Parathyroid adenoma (tissue), 2 donors: ENCODE data around the gene EIF2S2.

ENCODE experiments used
- H2AFZ ChIP-seq: fragments of 300-600 bp; sonication (generic); one replicate; pipeline ENCODE4 v1.7.0; 2017; ENCODE audit warnings: antibody characterized with exemption, mild to moderate bottlenecking
- H3K27ac ChIP-seq: fragments of 300-600 bp; sonication (generic); one replicate; pipeline ENCODE4 v1.7.0; 2017
- H3K27me3 ChIP-seq: fragments of 300-600 bp; sonication (generic); one replicate; pipeline ENCODE4 v1.7.0; 2017; ENCODE audit warnings: low read length; ENCODE audit not compliant: control insufficient read depth, insufficient read depth
- H3K36me3 ChIP-seq: fragments of 300-600 bp; sonication (generic); one replicate; pipeline ENCODE4 v1.7.0; 2017; ENCODE audit warnings: low read length; ENCODE audit not compliant: control insufficient read depth, insufficient read depth
- H3K4me1 ChIP-seq: fragments of 300-600 bp; sonication (generic); one replicate; pipeline ENCODE4 v1.7.0; 2017; ENCODE audit warnings: control low read depth
- H3K4me2 ChIP-seq: fragments of 300-600 bp; sonication (generic); one replicate; pipeline ENCODE4 v1.7.0; 2017; ENCODE audit warnings: low read length
- H3K4me3 ChIP-seq: fragments of 300-600 bp; sonication (generic); one replicate; pipeline ENCODE4 v1.7.0; 2017; ENCODE audit warnings: low read depth, low read length
- H3K79me2 ChIP-seq: fragments of 300-600 bp; sonication (generic); one replicate; pipeline ENCODE4 v1.7.0; 2017; ENCODE audit warnings: control low read depth
- H3K9ac ChIP-seq: fragments of 300-600 bp; sonication (generic); one replicate; pipeline ENCODE4 v1.7.0; 2017; ENCODE audit warnings: mild to moderate bottlenecking
- H3K9me3 ChIP-seq: fragments of 300-600 bp; sonication (generic); one replicate; pipeline ENCODE4 v1.7.0; 2017; ENCODE audit warnings: low read length; ENCODE audit not compliant: control insufficient read depth
- CTCF ChIP-seq: fragments of 300-600 bp; sonication (generic); IDR thresholded peaks from one replicate; pipeline ENCODE4 v1.7.0; 2017; ENCODE audit warnings: antibody characterized with exemption, mild to moderate bottlenecking
- donor health status: primary hyperparathyroidism.

The EIF2S2 gene

GRCh38 chr20:34070079-34070439 lies 42.0 kb downstream of the EIF2S2 start:
- no peaks in the 10 kb centered on the region for H3K36me3 ChIP-seq
- H3K27me3 ChIP-seq = no peaks in the 10 kb centered on the region
- no peak for TF ChIP-seq CTCF
- H3K79me2 ChIP-seq = peaks cover 35% of the 10 kb centered on the region
- H3K4me1 ChIP-seq = peaks cover 9% of the 10 kb centered on the region
- H3K4me3 ChIP-seq = no peak overlapping the region
- H2AFZ ChIP-seq = no peak overlapping the region
- H3K27ac ChIP-seq = no peak overlapping the region
- H3K9me3 ChIP-seq = no peaks in the 10 kb centered on the region
- no peak overlapping the region for H3K9ac ChIP-seq
- no peak overlapping the region for H3K4me2 ChIP-seq

- no peak overlapping the region for H3K9ac ChIP-seq
- peak; percentile 92 for TF ChIP-seq CTCF
- no peaks in the 10 kb centered on the region for H3K9me3 ChIP-seq
- no peak overlapping the region for H3K4me2 ChIP-seq
- no peaks in the 10 kb centered on the region for H3K27me3 ChIP-seq
- H3K79me2 ChIP-seq = peaks cover 29% of the 10 kb centered on the region
- no peak overlapping the region for H2AFZ ChIP-seq
- H3K4me1 ChIP-seq = peaks cover 9% of the 10 kb centered on the region
- H3K36me3 ChIP-seq = no peaks in the 10 kb centered on the region
- no peak overlapping the region for H3K4me3 ChIP-seq
- no peak overlapping the region for H3K27ac ChIP-seq
Measured at GRCh38 chr20:34069341-34070078, 42.5 kb downstream of the EIF2S2 start.

- TF ChIP-seq CTCF = no peak
- H3K4me3 ChIP-seq = no peak overlapping the region
- H3K4me2 ChIP-seq = no peak overlapping the region
- H3K79me2 ChIP-seq = peaks cover 15% of the 10 kb centered on the region
- no peaks in the 10 kb centered on the region for H3K9me3 ChIP-seq
- no peaks in the 10 kb centered on the region for H3K36me3 ChIP-seq
- H2AFZ ChIP-seq = no peak overlapping the region
- no peak overlapping the region for H3K27ac ChIP-seq
- H3K9ac ChIP-seq = no peak overlapping the region
- H3K27me3 ChIP-seq = no peaks in the 10 kb centered on the region
- peaks cover 9% of the 10 kb centered on the region for H3K4me1 ChIP-seq
Measured at GRCh38 chr20:34068001-34068400, 44.0 kb downstream of the EIF2S2 start.

- H3K27ac ChIP-seq = no peak overlapping the region
- H3K27me3 ChIP-seq = no peaks in the 10 kb centered on the region
- H3K4me3 ChIP-seq = no peak overlapping the region
- H3K79me2 ChIP-seq = peaks cover 5% of the 10 kb centered on the region
- peaks cover 9% of the 10 kb centered on the region for H3K4me1 ChIP-seq
- no peaks in the 10 kb centered on the region for H3K36me3 ChIP-seq
- TF ChIP-seq CTCF = no peak
- H3K9me3 ChIP-seq = no peaks in the 10 kb centered on the region
- H3K4me2 ChIP-seq = no peak overlapping the region
- no peak overlapping the region for H2AFZ ChIP-seq
- no peak overlapping the region for H3K9ac ChIP-seq
Measured at GRCh38 chr20:34066476-34067090, 45.5 kb downstream of the EIF2S2 start.

- H3K4me1 ChIP-seq = peaks cover 13% of the 10 kb centered on the region
- no peaks in the 10 kb centered on the region for H3K79me2 ChIP-seq
- H2AFZ ChIP-seq = no peak overlapping the region
- no peak overlapping the region for H3K4me2 ChIP-seq
- no peak for TF ChIP-seq CTCF
- H3K36me3 ChIP-seq = no peaks in the 10 kb centered on the region
- no peak overlapping the region for H3K27ac ChIP-seq
- no peaks in the 10 kb centered on the region for H3K9me3 ChIP-seq
- H3K27me3 ChIP-seq = no peaks in the 10 kb centered on the region
- H3K4me3 ChIP-seq = no peak overlapping the region
- H3K9ac ChIP-seq = no peak overlapping the region
Measured at GRCh38 chr20:34065260-34065659, 46.8 kb downstream of the EIF2S2 start.
